Vagina (tissue), 2 donors: ENCODE measurements around the gene DLD.

Experiments
- CTCF ChIP-seq, 3 experiments: fragments of 450-650 bp in 2 of 3; fragments of 200-600 bp in 1 of 3; sonication (generic) in 1 of 3; IDR thresholded peaks; one replicate each; pipeline ENCODE4 v1.5.1; 2017 to 2019; ENCODE audit warnings: antibody characterized with exemption in 3 of 3, mild to moderate bottlenecking in 2 of 3, moderate library complexity in 2 of 3
- POLR2A ChIP-seq, 2 donors: fragments of 450-650 bp; IDR thresholded peaks; one replicate each; pipeline ENCODE4 v1.6.1; 2017; ENCODE audit warnings: antibody characterized with exemption in 2 of 2, mild to moderate bottlenecking in 2 of 2, moderate library complexity in 2 of 2

- TF ChIP-seq POLR2A (IDR thresholded peaks at IDR 0.05): no peak
- TF ChIP-seq CTCF (IDR thresholded peaks at IDR 0.05): no peak
Observed at GRCh38 chr7:107854989-107855388, 36.0 kb upstream of the DLD start.
